ENCODE data around the gene PACSIN2.

DNA sequence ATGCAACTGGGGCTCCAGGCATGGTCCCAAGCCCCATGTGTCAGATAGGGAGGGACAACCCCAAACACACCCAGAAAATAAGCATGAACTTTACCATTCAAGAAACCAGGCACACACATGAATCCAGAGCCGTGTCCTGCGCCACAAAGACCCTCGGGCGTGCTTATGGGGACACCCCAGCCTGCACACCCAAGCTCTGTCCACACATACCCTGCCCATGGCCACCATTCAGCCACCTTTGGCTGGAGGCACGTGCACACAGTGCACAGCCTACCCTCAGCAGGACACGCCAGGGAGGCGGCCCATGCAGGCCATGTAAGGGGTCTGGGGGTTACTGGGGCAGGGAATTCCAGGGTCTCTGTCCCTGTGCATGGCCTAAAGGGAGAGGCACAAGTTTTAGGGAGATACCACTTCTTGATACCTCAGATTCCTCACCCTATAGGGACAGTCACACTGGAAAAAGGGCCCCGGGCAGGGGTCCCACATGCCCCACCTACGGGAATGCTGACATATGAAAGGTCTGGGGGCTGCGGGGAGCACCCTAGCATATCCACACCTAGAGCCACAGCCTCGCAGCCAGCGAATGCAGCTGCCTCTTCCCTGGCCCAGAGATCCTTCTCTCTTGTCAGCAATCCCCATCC lies 20.6 kb downstream of the PACSIN2 start:
- TF ChIP-seq TAF1 (IDR thresholded peaks at IDR 0.05; ENCODE audit: borderline replicate concordance, insufficient read depth, low read length) (no peak), SIN3A (IDR thresholded peaks at IDR 0.05; ENCODE audit: borderline replicate concordance, insufficient read depth, low read length) (no peak), POLR2AphosphoS5 (IDR thresholded peaks at IDR 0.05; ENCODE audit: low read depth, low read length) (no peak), FOXP2 (optimal IDR thresholded peaks at IDR 0.05; ENCODE audit: borderline replicate concordance, extremely low read depth, extremely low read length, insufficient read depth) (no peak)

Measured in PFSK-1 (cell line).